Stomach (tissue), 9 donors: ENCODE results near the gene RASD2. TPM values are rescaled to one million over a fixed set of nuclear protein-coding genes. Genes with fewer than 3 reads are reported as not detected.
A peak's percentile ranks its signal among the peaks of the same experiment; 100 is the strongest.

Source experiments
- DNase-seq, 2 donors: peaks; one replicate each; pipeline versions ENCODE4 v3.0.0 to v3.0.0-alpha.2; 2013 to 2019
- H3K27ac ChIP-seq, 5 donors: fragments of 200-600 bp in 4 of 5; sonication (generic) in 4 of 5; one replicate each; pipeline ENCODE4 v1.5.1; 2013 to 2019; ENCODE audit warnings: mild to moderate bottlenecking in 1 of 5, moderate library complexity in 1 of 5
- H3K27me3 ChIP-seq, 3 donors: fragments of 200-600 bp; sonication (generic); one replicate each; pipeline ENCODE4 v1.5.1; 2017 to 2019; ENCODE audit warnings: mixed run types in 1 of 3
- H3K36me3 ChIP-seq, 4 donors: fragments of 200-600 bp; sonication (generic); 1 replicate in 3 of 4; 2 replicates in 1 of 4; pipeline ENCODE4 v1.5.1; 2016 to 2019
- H3K4me1 ChIP-seq, 4 donors: fragments of 200-600 bp; sonication (generic); one replicate each; pipeline ENCODE4 v1.5.1; 2016 to 2019
- H3K4me3 ChIP-seq, 4 donors: fragments of 200-600 bp; sonication (generic) in 3 of 4; one replicate each; pipeline ENCODE4 v1.5.1; 2016 to 2019; ENCODE audit warnings: mild to moderate bottlenecking in 1 of 4
- H3K9me3 ChIP-seq, 4 donors: fragments of 200-600 bp; sonication (generic); one replicate each; pipeline ENCODE4 v1.5.1; 2016 to 2019
- CTCF ChIP-seq, 7 experiments: fragments of 450-650 bp in 4 of 7; fragments of 200-600 bp in 3 of 7; sonication (generic) in 3 of 7; IDR thresholded peaks; one replicate each; pipeline ENCODE4 v1.5.1; 2016 to 2019; ENCODE audit warnings: antibody characterized with exemption in 7 of 7, control low read depth in 2 of 7, mild to moderate bottlenecking in 1 of 7
- EP300 ChIP-seq: sonication (generic); formaldehyde crosslinking; IDR thresholded peaks from one replicate; pipeline ENCODE4 v1.6.1; 2017; ENCODE audit warnings: antibody characterized with exemption
- POLR2A ChIP-seq, 4 donors: fragments of 450-650 bp; IDR thresholded peaks; one replicate each; pipeline ENCODE4 v1.6.1; 2016; ENCODE audit warnings: antibody characterized with exemption in 4 of 4, control low read depth in 2 of 4, mild to moderate bottlenecking in 1 of 4, moderate library complexity in 1 of 4
- POLR2AphosphoS5 ChIP-seq, 3 donors: sonication (generic); formaldehyde crosslinking; IDR thresholded peaks; one replicate each; pipeline ENCODE4 v1.6.1; 2016; ENCODE audit warnings: antibody characterized with exemption in 3 of 3
- WGBS, 5 donors: extraction: QIAGEN DNeasy Blood & Tissue Kit in 3 of 5; methylation state at CpG; one replicate each; pipeline versions ENCODE4 v1.1.5 to v1.1.7; 2013 to 2018; 5-methylcytosine and 5-hydroxymethylcytosine counted together
- intact Hi-C: fragments of 100-400 bp; cut with DNase I; formaldehyde crosslinking; loops from one replicate; pipeline ENCODE4 v1.15.1; 2023; ENCODE audit warnings: low total_unique reads
- polyA plus RNA-seq, 3 donors: library from polyadenylated mRNA; stranded (reverse); fragments of 200-250 nt; gene quantifications; one replicate each; pipeline ENCODE4 v1.2.3, GENCODE V29; 2013
- total RNA-seq, 5 donors: library from RNA; depleted of rRNA; stranded (reverse); fragments of >200 nt; gene quantifications; one replicate each; pipeline versions ENCODE4 v1.1.0 to v1.2.3, GENCODE V29; 2014 to 2016
- donor health status: healthy with polysubstance abuse.
- donor health status: Bipolar disorder and iron deficiency.
- donor health status: healthy.

RASD2 gene
- total and polyA plus RNA-seq, 8 donors = 0.43 to 3.6 (median 0.72) TPM

- no peak for TF ChIP-seq EP300
- no peak for TF ChIP-seq POLR2A (IDR thresholded peaks at IDR 0.05)
- no peak for TF ChIP-seq POLR2AphosphoS5 (IDR thresholded peaks at IDR 0.05)
- TF ChIP-seq CTCF (IDR thresholded peaks at IDR 0.05) = no peak
- DNase-seq = peak; percentile 28 to 46
- Histone ChIP-seq H3K27ac (no peak overlapping the region), H3K27me3 (peaks cover 0 to 5% (median 5%) of the 10 kb centered on the region in 3 donors), H3K36me3 (no peaks in the 10 kb centered on the region), H3K4me1 (peaks cover 0 to 28% (median 11%) of the 10 kb centered on the region in 4 donors), H3K4me3 (no peak overlapping the region), H3K9me3 (no peaks in the 10 kb centered on the region)
- WGBS, 5 donors = 33 to 50% (median 41%) methylated on average over 17 of the region's 17 CpGs
- intact Hi-C loops = no loop called here
These were observed 28.4 kb downstream of the RASD2 start for GRCh38 chr22:35568751-35569739.

DNA sequence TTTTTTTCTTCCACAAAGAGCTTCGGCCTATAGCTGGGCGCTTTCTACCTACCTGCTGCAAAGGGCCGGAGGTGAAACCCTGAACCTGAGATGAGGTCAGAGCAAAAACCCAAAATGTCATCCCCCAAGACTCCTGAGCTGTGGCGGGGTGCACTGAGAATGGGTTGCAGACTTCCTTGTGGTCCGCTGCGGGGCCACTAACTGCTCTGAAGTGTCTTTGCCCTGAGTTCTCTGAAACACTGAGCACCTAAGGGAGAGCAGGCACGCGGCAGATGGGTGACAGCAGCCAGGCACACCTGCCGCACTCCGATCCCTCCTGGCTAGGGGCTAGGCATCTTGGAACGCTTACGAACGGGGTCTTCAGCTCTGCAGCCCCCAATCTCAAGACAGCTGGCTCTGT, 29.3 kb downstream of the RASD2 start:
- intact Hi-C loops = no loop called here

DNA sequence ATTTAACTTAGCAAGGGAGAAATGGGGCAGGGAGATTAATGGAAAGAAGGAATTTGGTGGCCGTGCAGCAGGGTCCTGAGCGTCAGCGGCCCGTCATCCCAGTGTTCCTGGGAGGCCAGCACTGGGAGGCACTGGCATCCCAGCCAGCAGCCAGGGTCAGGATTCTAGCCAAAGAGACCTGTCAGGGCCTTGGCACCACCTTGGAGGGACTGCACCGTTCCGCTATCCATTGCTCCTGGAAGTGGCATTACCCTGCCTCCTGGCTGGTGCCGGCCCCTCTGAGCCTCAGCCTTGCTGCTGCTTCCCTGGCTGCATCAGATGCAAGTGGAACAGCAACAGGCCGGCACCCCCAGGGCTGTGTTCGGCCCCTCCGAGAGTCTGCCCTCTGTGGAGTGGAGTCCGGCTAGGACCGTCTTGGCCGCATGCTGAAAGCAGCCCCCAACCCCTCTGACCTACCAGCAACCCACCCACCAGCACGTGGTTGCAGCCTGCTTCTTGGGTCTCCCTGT, 30.1 kb downstream of the RASD2 start:
- peaks cover 0 to 20% (median 5%) of the 10 kb centered on the region in 3 donors for H3K27me3 ChIP-seq
- no peak overlapping the region for H3K4me3 ChIP-seq
- DNase-seq = no peak
- H3K36me3 ChIP-seq = no peaks in the 10 kb centered on the region
- no peak overlapping the region for H3K27ac ChIP-seq
- no peaks in the 10 kb centered on the region for H3K9me3 ChIP-seq
- WGBS, 5 donors = 89 to 97% (median 92%) methylated on average over 4 to 14 of the region's 14 CpGs
- intact Hi-C loops = no loop called here
- peaks cover 0 to 16% (median 8%) of the 10 kb centered on the region in 4 donors for H3K4me1 ChIP-seq
- TF ChIP-seq POLR2AphosphoS5 (IDR thresholded peaks at IDR 0.05) = no peak
- no peak for TF ChIP-seq CTCF (IDR thresholded peaks at IDR 0.05)
- TF ChIP-seq EP300 = no peak
- TF ChIP-seq POLR2A (IDR thresholded peaks at IDR 0.05) = no peak

More for the DNA sequence above, 29.3 kb downstream of the RASD2 start:
- Histone ChIP-seq H3K27me3 (peaks cover 0 to 12% (median 5%) of the 10 kb centered on the region in 3 donors), H3K4me3 (no peak overlapping the region), H3K36me3 (no peaks in the 10 kb centered on the region), H3K27ac (no peak overlapping the region), H3K4me1 (peaks cover 0 to 24% (median 11%) of the 10 kb centered on the region in 4 donors), H3K9me3 (no peaks in the 10 kb centered on the region)
- DNase-seq = no peak
- WGBS, 5 donors = 89 to 98% (median 96%) methylated on average over 5 to 13 of the region's 13 CpGs
- TF ChIP-seq POLR2AphosphoS5 (IDR thresholded peaks at IDR 0.05) (no peak), POLR2A (IDR thresholded peaks at IDR 0.05) (no peak), EP300 (no peak), CTCF (IDR thresholded peaks at IDR 0.05) (no peak)

- intact Hi-C loops = no loop called here
- Histone ChIP-seq H3K27me3 (peaks cover 0 to 18% (median 5%) of the 10 kb centered on the region in 3 donors), H3K4me1 (peaks cover 0 to 13% (median 7%) of the 10 kb centered on the region in 4 donors), H3K27ac (no peak overlapping the region), H3K36me3 (no peaks in the 10 kb centered on the region), H3K9me3 (no peaks in the 10 kb centered on the region), H3K4me3 (no peak overlapping the region)
- TF ChIP-seq EP300 = no peak
- TF ChIP-seq POLR2A (IDR thresholded peaks at IDR 0.05) = no peak
- TF ChIP-seq CTCF (IDR thresholded peaks at IDR 0.05) = no peak
- no peak for TF ChIP-seq POLR2AphosphoS5 (IDR thresholded peaks at IDR 0.05)
- 70 to 81% (median 77%) methylated on average over 8 of the region's 8 CpGs for whole genome bisulfite sequencing, 5 donors
- DNase-seq = no peak
These were observed 31.9 kb downstream of the RASD2 start for GRCh38 chr22:35572556-35572955.
